H1 (cell line): ENCODE data around the gene STX18. TPM values are rescaled to one million over a fixed set of nuclear protein-coding genes. Genes with fewer than 3 reads are reported as not detected.

Experiments used
- GABPA ChIP-seq: IDR thresholded peaks from 2 replicates; pipeline ENCODE4 v1.6.1; 2011; ENCODE audit warnings: mild to moderate bottlenecking, low read length, moderate library complexity, borderline replicate concordance; ENCODE audit not compliant: insufficient read depth
- SIRT6 ChIP-seq: IDR thresholded peaks from one replicate; pipeline ENCODE4 v1.7.1; 2012; ENCODE audit warnings: low read length, inconsistent platforms
- SUZ12 ChIP-seq: fragments of 200-600 bp; sonication (generic); IDR thresholded peaks from 2 replicates; pipeline ENCODE4 v1.6.1; 2012; ENCODE audit warnings: mild to moderate bottlenecking, inconsistent platforms, low read length, moderate library complexity, mixed read lengths
- polyA plus RNA-seq, 7 experiments: library from polyadenylated mRNA; depleted of rRNA in 3 of 7; stranded (reverse) in 5 of 7; unstranded in 2 of 7; fragments of >200 nt in 5 of 7; fragments of 200-250 nt in 2 of 7; gene quantifications; 1 replicate in 5 of 7; 2 replicates in 1 of 7; 4 replicates in 1 of 7; pipeline versions ENCODE4 v1.2.1 to v1.2.3, GENCODE V29; 2011 to 2013; ENCODE audit warnings: missing spikeins in 2 of 7, mixed read lengths in 2 of 7
- total RNA-seq: library from RNA; stranded (reverse); fragmentation: NEBNext Ultra II Directional; extraction: Animal tissue kit (Norgen Biotek cat#: 25700); gene quantifications from 2 replicates; pipeline ENCODE4 v1.2.1, GENCODE V29; 2021

The STX18 gene
- total and polyA plus RNA-seq, 2 of the 8 experiments (the other 6 are each of a cell fraction or from before 2014, with no cell fraction given), result 14.6 to 18.3 TPM

GRCh38 chr4:4471195-4471594 lies 70.7 kb downstream of the STX18 start (continued):
- no peak for TF ChIP-seq GABPA
- TF ChIP-seq SIRT6, result no peak
- TF ChIP-seq SUZ12, result no peak
